Spleen (tissue), 11 donors: ENCODE measurements around the gene MAMLD1. TPM values are rescaled to one million over a fixed set of nuclear protein-coding genes. Genes with fewer than 3 reads are reported as not detected.

Experiments used
- DNase-seq: peaks from one replicate; pipeline ENCODE4 v3.0.0-alpha.2; 2020
- H3K27ac ChIP-seq, 8 donors: fragments of 200-600 bp; sonication (generic) in 7 of 8; 1 replicate in 4 of 8; 2 replicates in 4 of 8; pipeline versions ENCODE4 v1.5.0 to v1.8.0; 2016 to 2021; ENCODE audit warnings: inconsistent platforms in 4 of 8, mild to moderate bottlenecking in 4 of 8, moderate library complexity in 1 of 8
- H3K27me3 ChIP-seq, 7 donors: fragments of 200-600 bp; sonication (generic) in 6 of 7; replicated peaks in 1 of 7; 1 replicate in 4 of 7; 2 replicates in 3 of 7; pipeline versions ENCODE4 v1.5.0 to v1.8.0; 2016 to 2021; ENCODE audit warnings: inconsistent platforms in 3 of 7, mild to moderate bottlenecking in 1 of 7
- H3K36me3 ChIP-seq, 6 donors: fragments of 200-600 bp; sonication (generic) in 5 of 6; 1 replicate in 4 of 6; 2 replicates in 2 of 6; pipeline versions ENCODE4 v1.5.0 to v1.8.0; 2016 to 2021; ENCODE audit warnings: inconsistent platforms in 2 of 6
- H3K4me1 ChIP-seq, 6 donors: fragments of 200-600 bp; sonication (generic) in 5 of 6; 1 replicate in 3 of 6; 2 replicates in 3 of 6; pipeline versions ENCODE4 v1.5.0 to v1.8.0; 2016 to 2021; ENCODE audit warnings: inconsistent platforms in 3 of 6
- H3K4me3 ChIP-seq, 8 donors: fragments of 200-600 bp; sonication (generic) in 7 of 8; 1 replicate in 4 of 8; 2 replicates in 4 of 8; pipeline versions ENCODE4 v1.5.0 to v1.8.0; 2016 to 2021; ENCODE audit warnings: inconsistent platforms in 4 of 8, mild to moderate bottlenecking in 4 of 8, moderate library complexity in 2 of 8
- H3K9me3 ChIP-seq, 8 donors: fragments of 200-600 bp; sonication (generic) in 7 of 8; 1 replicate in 4 of 8; 2 replicates in 4 of 8; pipeline versions ENCODE4 v1.5.0 to v1.8.0; 2016 to 2021; ENCODE audit warnings: inconsistent platforms in 4 of 8
- CTCF ChIP-seq, 11 experiments: fragments of 200-600 bp in 7 of 11; fragments of 450-650 bp in 4 of 11; sonication (generic) in 4 of 11; IDR thresholded peaks in 8 of 11; conservative IDR thresholded peaks in 3 of 11; 1 replicate in 7 of 11; 2 replicates in 4 of 11; pipeline versions ENCODE4 v1.4.0 to v1.8.0; 2016 to 2021; ENCODE audit warnings: antibody characterized with exemption in 11 of 11, inconsistent platforms in 4 of 11, mild to moderate bottlenecking in 1 of 11
- POLR2A ChIP-seq, 3 donors: fragments of 450-650 bp; IDR thresholded peaks; one replicate each; pipeline ENCODE4 v1.5.1; 2017; ENCODE audit warnings: antibody characterized with exemption in 3 of 3, mild to moderate bottlenecking in 1 of 3
- POLR2AphosphoS5 ChIP-seq, 3 donors: sonication (generic); formaldehyde crosslinking; IDR thresholded peaks; one replicate each; pipeline ENCODE4 v1.5.1; 2017; ENCODE audit warnings: antibody characterized with exemption in 3 of 3
- WGBS, 5 donors: extraction: QIAGEN DNeasy Blood & Tissue Kit in 3 of 5; methylation state at CpG; one replicate each; pipeline versions ENCODE4 v1.1.5 to v1.1.7; 2013 to 2018; 5-methylcytosine and 5-hydroxymethylcytosine counted together
- intact Hi-C: fragments of 100-400 bp; cut with DNase I; formaldehyde crosslinking; loops from one replicate; pipeline ENCODE4 v1.15.0; 2023; ENCODE audit warnings: low total_unique reads
- polyA plus RNA-seq, 3 donors: library from polyadenylated mRNA; stranded (reverse); fragments of 200-250 nt; gene quantifications; one replicate each; pipeline ENCODE4 v1.2.1, GENCODE V29; 2013
- total RNA-seq, 7 donors: library from RNA; depleted of rRNA in 3 of 7; stranded (reverse); fragments of >200 nt in 3 of 7; fragmentation: NEBNext Ultra II Directional in 4 of 7; extraction: Animal tissue kit (Norgen Biotek cat#: 25700) in 4 of 7; gene quantifications; one replicate each; pipeline versions ENCODE4 v1.1.0 to v1.2.1, GENCODE V29; 2016 to 2021
- donor health status: healthy with polysubstance abuse.
- donor health status: DM: no; HTN: no; CAD: no; lungs with moderate emphysema.
- donor health status: DM: no; HTN: no; CAD: no.
- donor health status: Bipolar disorder and iron deficiency.
- donor health status: healthy.
- donor health status: DM: no; HTN: no; CAD: no.
- donor health status: DM: yes; HTN: yes; CAD: no.

Gene MAMLD1
- total and polyA plus RNA-seq, 10 donors = 1.2 to 7.3 (median 3.7) TPM

DNA sequence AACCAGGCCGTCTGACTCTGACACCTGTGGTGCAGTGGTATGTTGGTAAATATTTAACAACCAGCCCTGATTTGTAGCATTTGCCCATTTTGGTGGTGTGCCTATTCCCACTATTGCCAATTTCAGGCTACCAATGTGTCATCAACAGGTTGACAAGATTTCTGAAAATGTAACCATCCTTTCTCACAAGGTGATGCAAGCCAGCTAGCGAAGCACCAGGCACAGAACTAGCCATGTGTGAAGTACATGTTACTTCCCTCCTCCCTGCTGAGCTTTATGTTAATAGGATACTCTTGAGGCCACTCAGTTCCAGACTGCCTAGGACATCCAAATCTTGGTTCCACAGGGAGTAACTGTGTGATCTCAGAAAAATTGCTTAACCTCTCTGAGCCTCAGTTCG, 7.2 kb upstream of the MAMLD1 start:
- H3K27me3 ChIP-seq = peaks cover 0 to 8% (median under 1%) of the 10 kb centered on the region in 7 donors
- H3K4me1 ChIP-seq = peaks cover 0 to under 1% (median under 1%) of the 10 kb centered on the region in 6 donors
- no peak overlapping the region for H3K27ac ChIP-seq
- 82 to 97% (median 85%) methylated on average over 2 to 3 of the region's 3 CpGs for WGBS, 5 donors
- H3K9me3 ChIP-seq = no peaks in the 10 kb centered on the region
- no peaks in the 10 kb centered on the region for H3K36me3 ChIP-seq
- intact Hi-C loops = no loop called here
- no peak overlapping the region for H3K4me3 ChIP-seq
- TF ChIP-seq CTCF (IDR thresholded peaks at IDR 0.05 in 8 of 11, conservative IDR thresholded peaks at IDR 0.05 in 3 of 11) (no peak), POLR2AphosphoS5 (IDR thresholded peaks at IDR 0.05) (no peak), POLR2A (IDR thresholded peaks at IDR 0.05) (no peak)
- no peak for DNase-seq

DNA sequence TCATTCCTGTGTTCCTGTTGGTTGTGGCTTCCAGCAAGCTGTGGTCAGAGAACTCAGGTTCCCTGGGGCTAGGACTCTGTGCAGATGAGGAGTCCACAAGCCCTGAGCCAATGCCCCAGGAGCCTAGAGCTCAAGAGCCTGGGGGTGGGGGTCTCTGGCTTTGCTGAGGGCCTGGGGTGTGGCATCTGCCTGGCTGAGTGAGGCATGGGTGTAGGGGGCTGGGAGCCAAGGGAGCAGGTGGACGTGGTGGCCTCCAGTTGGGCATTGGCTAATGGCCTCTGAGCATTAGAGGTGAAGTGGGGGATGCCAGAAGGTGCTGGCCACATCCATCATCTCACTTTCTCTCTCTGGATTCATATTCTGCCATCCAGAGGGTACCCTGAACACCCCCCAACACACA, 5.3 kb upstream of the MAMLD1 start:
- WGBS, 5 donors = 50 to 83% (median 63%) methylated on average over 1 of the region's 1 CpG; no CpG with 5 or more reads in 1 of the 5 donors
- Histone ChIP-seq H3K4me1 (peaks cover 0 to 19% (median 13%) of the 10 kb centered on the region in 6 donors), H3K4me3 (no peak overlapping the region), H3K27me3 (peaks cover 0 to 25% (median 4%) of the 10 kb centered on the region in 7 donors), H3K36me3 (no peaks in the 10 kb centered on the region), H3K27ac (no peak overlapping the region), H3K9me3 (peaks cover 0 to 2% (median 0%) of the 10 kb centered on the region in 8 donors)
- intact Hi-C loops = no loop called here
- no peak for DNase-seq
- TF ChIP-seq CTCF (IDR thresholded peaks at IDR 0.05 in 8 of 11, conservative IDR thresholded peaks at IDR 0.05 in 3 of 11) (no peak), POLR2AphosphoS5 (IDR thresholded peaks at IDR 0.05) (no peak), POLR2A (IDR thresholded peaks at IDR 0.05) (no peak)

DNA sequence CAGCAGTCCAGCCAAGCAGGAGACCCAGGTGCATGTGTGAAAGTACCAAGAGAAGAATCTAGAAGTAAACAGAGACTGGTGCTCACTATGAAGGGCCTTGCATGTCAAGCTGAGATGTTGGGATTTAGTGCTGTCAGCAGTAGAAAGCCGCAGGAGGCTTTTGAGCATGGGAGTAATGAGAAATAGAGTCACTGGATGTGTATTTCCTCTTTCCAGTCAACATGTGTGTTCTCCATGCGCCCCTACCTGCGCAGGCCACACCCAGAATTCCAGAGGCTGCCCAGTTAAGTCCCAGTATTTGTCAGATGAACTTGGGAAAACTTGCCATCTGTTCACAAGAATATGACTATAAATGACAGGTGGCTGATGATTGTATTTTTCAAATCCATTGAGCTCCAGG, 4.5 kb upstream of the MAMLD1 start:
- no peak overlapping the region for H3K27ac ChIP-seq
- DNase-seq = no peak
- H3K27me3 ChIP-seq = peaks cover 0 to 33% (median 4%) of the 10 kb centered on the region in 7 donors
- no peak overlapping the region for H3K4me3 ChIP-seq
- peaks cover 0 to 24% (median 14%) of the 10 kb centered on the region in 6 donors for H3K4me1 ChIP-seq
- intact Hi-C loops = no loop called here
- WGBS, 5 donors = 72 to 100% (median 94%) methylated on average over 3 of the region's 3 CpGs
- no peak for TF ChIP-seq POLR2A (IDR thresholded peaks at IDR 0.05)
- peaks cover 0 to 3% (median 0%) of the 10 kb centered on the region in 8 donors for H3K9me3 ChIP-seq
- H3K36me3 ChIP-seq = no peaks in the 10 kb centered on the region

DNA sequence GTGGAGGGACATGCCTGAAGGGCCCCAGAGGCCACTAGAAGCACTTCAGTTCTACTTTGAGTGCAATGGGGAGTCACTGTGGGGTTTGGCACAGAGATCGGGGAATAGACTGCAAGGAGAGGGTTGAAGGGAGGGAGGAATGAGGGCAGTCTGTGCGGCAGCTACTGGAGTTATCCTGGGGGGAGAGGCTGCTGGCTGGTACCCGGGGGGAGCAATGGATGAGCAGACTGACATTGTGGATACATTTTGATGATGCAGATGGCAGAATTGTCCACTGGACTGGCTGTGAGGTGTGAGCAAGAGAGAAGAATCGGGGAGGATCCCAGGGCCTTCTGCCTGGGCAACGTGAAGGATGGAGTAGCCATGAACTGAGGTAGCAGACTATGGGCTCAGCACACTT, 2.8 kb upstream of the MAMLD1 start:
- WGBS, 5 donors = 81 to 92% (median 86%) methylated on average over 5 of the region's 5 CpGs
- no peak for TF ChIP-seq CTCF (IDR thresholded peaks at IDR 0.05 in 8 of 11, conservative IDR thresholded peaks at IDR 0.05 in 3 of 11)
- Histone ChIP-seq H3K36me3 (no peaks in the 10 kb centered on the region), H3K27ac (no peak overlapping the region), H3K27me3 (peaks cover 0 to 50% (median 14%) of the 10 kb centered on the region in 7 donors), H3K9me3 (peaks cover 0 to 3% (median 0%) of the 10 kb centered on the region in 8 donors), H3K4me3 (no peak overlapping the region), H3K4me1 (peaks cover 0 to 38% (median 18%) of the 10 kb centered on the region in 6 donors)
- intact Hi-C loops = no loop called here
- no peak for DNase-seq
